ENCODE measurements around the gene SLC7A5.
"Not testable (repeated sequence)": the region's sequence is repeated elsewhere in the genome, so short reads cannot be mapped to it uniquely, and the experiment has no call there.

SLC7A5 gene
- total RNA-seq = 21.0 to 114 (median 57.2) reads per million in 18 experiments

- peak; percentile 76 to 86 for DNase-seq
Measured at GRCh38 chr16:87869061-87869878, at the start of gene SLC7A5. SLC7A5 (minus strand) TSS chr16:87869507; CDS start chr16:87869422, 85 bp downstream.

- no peak for DNase-seq
Measured at GRCh38 chr16:87918338-87918737, 49.0 kb upstream of the SLC7A5 start.

DNA sequence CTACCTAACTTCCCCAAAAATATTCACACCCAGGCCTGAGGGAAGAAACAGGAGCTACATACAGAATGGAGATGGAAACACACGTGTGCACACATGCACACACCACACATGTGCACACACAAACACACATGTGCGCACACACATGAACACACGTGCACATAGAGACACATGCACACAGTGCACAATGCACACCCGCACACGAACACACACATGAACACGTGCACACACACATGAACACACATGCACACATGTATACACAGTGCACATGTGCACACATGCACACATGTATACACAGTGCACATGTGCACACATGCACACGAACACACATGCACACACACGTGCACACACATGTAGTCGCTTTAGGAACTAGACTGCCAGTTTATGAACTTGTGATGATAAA is 48.2 kb upstream of the SLC7A5 start:
- no peak for DNase-seq

GRCh38 chr16:87914812-87915211 is 45.5 kb upstream of the SLC7A5 start:
- DNase-seq = no peak

DNA sequence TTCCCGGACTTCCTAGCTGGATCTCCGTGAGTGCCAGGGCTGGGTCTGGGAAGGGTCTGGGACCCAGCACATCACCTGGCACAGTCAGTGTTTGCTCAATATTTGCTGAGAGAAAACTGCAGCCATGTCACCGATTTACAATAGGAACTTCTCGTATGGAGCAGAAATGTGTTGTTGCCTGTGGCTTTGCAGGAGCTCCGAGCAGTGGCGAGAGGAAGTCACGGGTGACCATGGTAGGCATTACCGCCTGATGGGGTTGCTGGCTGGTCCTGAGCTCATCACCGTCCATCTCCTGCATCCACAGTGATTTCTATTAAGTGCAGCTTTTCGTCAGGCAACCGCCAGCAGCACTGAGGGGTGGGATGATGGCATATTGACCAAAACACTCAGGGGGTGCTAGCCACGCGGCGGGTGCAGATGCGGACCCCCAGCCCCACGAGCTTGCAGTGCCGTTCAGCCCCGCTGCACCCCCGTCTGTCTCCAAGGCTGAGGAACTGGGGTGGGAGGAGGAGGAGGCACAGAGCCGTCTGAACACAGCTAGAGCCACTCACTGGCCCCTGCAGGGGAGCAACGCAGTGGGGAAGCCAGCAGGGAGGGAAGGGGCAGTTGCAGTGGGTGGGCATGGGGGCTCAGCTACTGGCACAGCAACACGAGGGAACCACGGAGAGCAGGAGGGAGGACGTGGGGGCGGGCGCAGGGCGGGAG is 44.9 kb upstream of the SLC7A5 start:
- peak in 1 of 2 donors; percentile 68 for DNase-seq

- DNase-seq = not testable (repeated sequence)
Measured at GRCh38 chr16:87912691-87913090, 43.4 kb upstream of the SLC7A5 start.

DNA sequence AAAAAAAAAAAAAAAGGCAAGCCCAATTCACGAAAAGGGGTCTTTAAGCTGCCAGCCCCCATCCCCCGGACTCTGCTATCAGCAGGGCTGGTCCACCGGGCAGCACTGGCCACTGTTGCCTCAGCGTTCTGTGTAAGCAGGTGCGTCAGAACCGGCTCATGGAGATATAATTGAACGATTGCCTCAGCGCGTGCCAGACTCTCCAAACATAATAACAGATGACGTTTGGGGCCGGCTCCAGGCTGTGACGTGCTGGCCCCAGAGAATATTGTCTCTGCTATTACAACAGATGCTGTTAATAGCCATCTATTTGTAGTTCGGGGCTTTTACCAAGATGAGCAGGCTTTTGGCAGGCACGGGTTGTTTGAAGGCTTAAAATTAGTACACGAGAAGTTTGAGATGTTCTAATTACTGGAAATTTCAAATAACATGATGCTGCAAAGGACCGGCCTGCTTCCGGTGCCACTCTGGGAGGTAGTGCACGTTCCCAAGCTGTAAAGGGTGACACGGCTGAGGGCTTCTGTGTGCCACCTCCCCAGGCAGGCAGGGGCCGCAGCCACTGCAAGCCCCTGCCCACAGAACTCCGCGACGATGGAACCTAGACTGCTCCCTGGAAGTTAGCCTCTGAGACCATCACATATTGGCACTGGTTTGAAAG is 41.9 kb upstream of the SLC7A5 start:
- DNase-seq = not testable (repeated sequence)

GRCh38 chr16:87909203-87909935 is 40.1 kb upstream of the SLC7A5 start:
- DNase-seq = peak; percentile 76 to 81

GRCh38 chr16:87908101-87908500 is 38.8 kb upstream of the SLC7A5 start:
- not testable (repeated sequence) for DNase-seq

DNA sequence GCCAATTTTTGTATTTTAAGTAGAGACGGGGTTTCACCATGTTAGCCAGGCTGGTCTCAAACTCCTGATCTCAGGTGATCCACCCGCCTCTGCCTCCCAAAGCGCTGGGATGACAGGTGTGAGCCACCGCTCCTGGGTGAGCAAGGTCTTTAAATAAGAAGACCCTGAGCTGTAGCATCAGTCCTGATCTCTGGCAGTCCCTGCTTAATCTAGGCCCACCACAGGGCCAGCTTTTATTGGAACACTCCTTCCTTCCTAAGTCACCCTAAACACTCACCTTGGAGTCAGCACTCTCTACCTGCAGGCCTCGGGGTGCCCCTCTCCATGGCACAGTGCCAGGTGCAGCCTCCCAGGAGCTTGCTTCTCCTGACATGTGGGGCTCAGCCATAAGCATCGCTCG is 36.2 kb upstream of the SLC7A5 start:
- DNase-seq = not testable (repeated sequence)

GRCh38 chr16:87904963-87905362 is 35.7 kb upstream of the SLC7A5 start:
- not testable (repeated sequence) for DNase-seq

DNA sequence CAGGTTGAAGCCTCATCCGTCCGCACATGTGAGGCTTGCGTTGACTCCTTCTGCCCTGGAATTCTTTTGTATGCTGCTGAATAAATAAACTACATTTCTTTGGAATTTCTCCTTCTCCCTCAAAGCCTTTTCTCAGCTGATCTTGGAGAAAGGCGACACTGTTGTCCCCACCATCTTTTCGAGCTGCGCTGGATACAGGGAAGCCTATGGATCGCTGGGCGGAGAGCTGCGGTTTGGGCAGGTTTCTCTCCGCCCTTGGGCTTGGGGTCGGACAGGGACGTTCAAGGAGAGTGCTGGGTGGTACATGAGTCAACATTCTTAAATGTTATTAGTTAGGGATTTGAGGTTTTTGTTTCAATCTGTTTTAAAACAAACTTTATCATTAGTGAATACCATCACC is 31.2 kb upstream of the SLC7A5 start:
- DNase-seq = not testable (repeated sequence)

DNA sequence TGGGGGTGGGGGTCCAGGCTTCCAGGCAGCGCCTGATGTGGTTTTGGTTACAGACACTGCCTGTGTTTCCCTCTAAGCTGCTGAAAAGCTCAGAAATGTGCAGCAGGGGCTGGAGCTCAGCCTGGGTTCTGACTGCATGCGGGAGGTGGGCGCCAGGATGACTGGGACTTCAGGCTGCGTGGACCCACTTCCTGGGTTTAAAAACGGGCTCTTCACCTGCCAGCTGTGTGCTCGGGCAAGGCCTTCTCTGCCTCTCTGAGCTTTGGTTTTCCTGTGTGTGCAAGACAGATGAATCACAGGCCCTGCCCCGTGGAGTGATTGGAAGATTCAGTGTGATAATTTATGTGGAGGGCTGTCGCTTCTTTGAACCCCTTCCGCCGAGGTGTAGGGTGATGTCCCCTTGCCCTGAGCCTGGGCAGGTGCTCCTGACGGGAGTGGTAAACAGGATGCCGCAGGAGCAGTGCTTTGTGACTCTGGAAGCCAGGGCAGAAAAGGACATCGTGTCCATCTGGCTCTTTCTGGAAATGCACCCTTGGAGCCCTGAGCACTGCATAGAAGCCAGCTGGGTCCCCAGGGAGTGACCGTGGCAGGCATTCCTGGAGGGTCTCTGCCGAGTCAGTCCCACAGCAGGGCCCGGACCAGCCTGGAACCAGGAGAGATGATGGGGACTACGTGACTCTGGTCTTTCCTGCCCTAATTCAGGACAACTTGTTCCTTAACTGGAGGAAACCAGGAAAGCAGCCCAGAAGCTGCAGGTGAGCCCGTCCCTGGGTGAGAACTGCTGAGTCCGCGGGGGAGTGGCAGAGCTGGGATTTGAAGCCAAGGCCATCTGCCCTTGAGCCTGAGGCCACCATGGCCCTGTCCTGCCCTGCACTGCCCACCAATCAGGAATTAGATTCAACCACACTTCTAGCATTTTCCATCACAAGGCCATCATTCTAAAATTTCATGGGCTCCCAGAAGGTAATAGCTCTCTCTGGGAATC is 28.5 kb upstream of the SLC7A5 start:
- peak in 1 of 2 donors; percentile 18 for DNase-seq

DNA sequence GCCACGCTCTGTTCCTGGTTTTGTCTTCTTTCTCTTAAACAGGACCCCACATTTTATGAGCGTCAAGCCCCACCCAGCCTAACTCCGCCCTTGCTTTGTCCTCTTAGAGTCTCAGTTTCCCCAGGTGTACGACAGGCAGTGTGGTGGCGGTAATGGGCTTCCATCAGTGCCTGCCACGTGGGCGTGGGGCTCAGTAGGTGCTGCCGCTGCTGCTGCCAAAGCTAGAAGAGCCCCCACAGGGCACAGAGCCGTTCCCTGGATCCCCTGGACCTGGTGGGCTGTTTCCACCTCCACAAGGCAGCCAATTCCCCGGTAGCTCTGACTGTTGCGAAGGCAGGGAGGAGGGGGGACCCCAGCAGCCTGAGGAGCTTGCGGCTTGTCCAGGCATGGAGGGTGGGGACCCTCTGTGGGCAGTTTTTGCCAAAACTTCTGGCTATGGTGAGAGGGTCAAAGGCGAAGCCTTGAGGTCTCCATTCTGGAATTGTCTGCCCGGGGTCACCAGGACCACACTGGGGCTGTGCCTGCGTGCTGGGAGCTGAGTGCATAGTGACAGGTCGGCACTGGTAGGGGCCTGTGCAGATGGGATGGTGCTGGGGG is 27.7 kb upstream of the SLC7A5 start:
- not testable (repeated sequence) for DNase-seq

GRCh38 chr16:87896176-87896890 is 27.0 kb upstream of the SLC7A5 start:
- DNase-seq = peak; percentile 40 to 51

DNA sequence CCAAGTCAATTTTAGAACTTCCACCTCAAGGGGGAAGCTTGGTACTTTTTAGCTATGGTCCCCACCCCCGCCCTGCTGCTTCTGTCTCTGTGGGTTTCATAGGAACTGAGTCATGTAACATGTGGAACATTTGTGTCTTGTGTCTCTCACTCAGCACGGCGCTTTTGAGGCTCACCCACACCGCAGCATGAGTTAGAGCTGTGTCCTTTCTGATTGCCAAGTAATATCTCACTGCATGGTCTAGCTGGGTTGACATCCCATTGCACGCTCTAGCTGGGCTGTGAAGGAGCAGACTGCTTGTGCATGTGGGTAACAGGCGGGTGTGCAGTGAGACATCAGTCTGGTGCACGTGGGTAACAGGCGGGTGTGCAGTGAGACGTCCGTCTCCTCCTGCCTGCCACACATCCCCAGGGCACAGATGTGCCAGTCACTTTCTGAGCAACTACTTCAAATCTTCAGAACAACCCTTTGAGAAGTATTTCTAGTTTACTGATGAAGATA is 26.4 kb upstream of the SLC7A5 start:
- DNase-seq = peak; percentile 93 to 98

DNA sequence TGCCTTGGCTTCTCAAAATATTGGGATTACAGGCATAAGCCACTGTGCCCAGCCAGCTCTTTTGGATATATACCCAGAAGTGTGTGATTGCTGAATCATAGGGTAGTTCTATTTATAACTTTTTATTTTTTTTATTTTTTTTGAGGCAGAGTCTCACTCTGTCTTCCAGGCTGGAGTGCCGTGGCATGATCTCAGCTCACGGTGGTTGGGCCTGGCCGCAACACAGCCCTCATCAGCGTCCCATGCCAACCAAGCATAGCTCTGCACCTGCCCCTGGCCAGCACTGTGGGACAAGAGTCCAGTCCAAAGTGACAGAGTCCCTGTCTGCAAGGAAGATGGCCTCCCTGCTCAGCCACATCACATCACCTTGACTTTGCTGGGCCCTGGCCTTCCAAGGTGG is 24.7 kb upstream of the SLC7A5 start:
- peak in 1 of 2 donors; percentile 50 for DNase-seq

DNA sequence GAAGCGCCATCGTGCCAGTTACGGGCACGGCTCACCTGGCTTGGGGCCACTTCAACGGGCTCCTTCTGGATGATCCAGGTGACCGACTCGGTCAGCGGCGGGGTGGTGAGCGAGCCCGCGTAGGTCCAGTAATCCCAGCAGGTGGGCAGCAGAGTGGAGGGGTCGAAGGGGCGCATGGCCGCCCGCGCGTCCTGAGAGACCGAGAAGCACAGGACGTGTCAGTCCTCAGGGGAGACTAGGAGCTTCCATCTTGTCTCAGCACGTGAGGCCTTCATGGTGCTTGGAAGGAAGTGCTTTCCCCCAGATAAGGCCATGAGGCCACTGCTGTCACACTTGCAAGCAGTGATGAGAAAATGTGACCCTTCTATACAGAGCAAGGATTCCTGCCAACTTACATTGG is 22.5 kb upstream of the SLC7A5 start:
- DNase-seq = no peak

DNA sequence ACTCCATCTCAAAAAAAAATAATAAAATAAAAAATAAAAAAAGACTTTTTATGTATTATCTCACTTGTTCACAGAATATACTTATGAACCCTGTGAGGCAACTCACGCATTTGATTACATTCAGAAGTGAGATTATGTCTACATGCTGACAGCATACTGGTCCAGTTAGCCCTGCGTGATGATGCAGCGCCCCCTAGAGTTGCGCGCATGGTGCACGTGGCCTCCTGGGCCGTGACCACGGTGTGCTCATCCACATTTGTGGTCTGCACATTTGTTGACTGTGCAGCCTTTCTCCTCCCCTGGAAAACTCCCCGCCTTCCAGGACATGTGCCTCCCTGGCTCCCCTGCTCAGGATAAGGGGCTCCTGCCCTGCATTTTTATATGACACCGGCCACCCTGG is 20.5 kb upstream of the SLC7A5 start:
- peak; percentile 34 to 44 for DNase-seq

DNA sequence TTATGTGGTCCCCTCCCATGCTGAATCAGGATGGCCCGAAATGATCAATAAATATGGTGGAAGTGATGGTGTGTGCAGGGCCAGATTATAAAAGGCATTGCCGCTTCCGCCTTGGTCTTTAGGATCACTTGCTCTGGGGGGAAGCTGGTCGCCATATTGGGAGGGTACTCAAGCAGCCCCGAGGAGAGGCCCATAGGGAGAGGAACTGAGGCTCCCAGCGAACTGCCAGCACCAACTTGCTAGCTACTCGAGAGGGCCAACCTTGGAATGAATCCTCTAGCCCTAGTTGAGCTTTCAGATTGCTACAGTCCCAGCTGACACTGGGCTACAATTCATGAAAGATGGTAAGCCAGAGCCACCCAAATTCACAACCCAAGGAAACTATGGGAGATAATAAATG is 19.0 kb upstream of the SLC7A5 start:
- DNase-seq = not testable (repeated sequence)

All from inflammatory macrophage (primary cell).